IPS-18a (cell line): ENCODE measurements around the gene OPRD1.

ENCODE experiments used
- H3K27ac ChIP-seq: one replicate; pipeline ENCODE4 v1.5.1; 2013; ENCODE audit warnings: low read length
- H3K27me3 ChIP-seq: one replicate; pipeline ENCODE4 v1.6.1; 2013; ENCODE audit warnings: mild to moderate bottlenecking, low read length; ENCODE audit not compliant: control insufficient read depth, insufficient read depth
- H3K36me3 ChIP-seq: one replicate; pipeline ENCODE4 v1.6.1; 2013; ENCODE audit warnings: low read depth, low read length; ENCODE audit not compliant: control insufficient read depth
- H3K4me1 ChIP-seq: one replicate; pipeline ENCODE4 v1.6.1; 2013; ENCODE audit warnings: low read depth, low read length; ENCODE audit not compliant: control insufficient read depth
- H3K4me3 ChIP-seq: one replicate; pipeline ENCODE4 v1.5.1; 2013; ENCODE audit warnings: low read length
- H3K9ac ChIP-seq: one replicate; pipeline ENCODE4 v1.6.1; 2013; ENCODE audit warnings: mild to moderate bottlenecking, low read length, moderate library complexity
- H3K9me3 ChIP-seq: one replicate; pipeline ENCODE4 v1.6.1; 2013; ENCODE audit warnings: low read depth, low read length; ENCODE audit not compliant: control insufficient read depth

The OPRD1 gene

DNA sequence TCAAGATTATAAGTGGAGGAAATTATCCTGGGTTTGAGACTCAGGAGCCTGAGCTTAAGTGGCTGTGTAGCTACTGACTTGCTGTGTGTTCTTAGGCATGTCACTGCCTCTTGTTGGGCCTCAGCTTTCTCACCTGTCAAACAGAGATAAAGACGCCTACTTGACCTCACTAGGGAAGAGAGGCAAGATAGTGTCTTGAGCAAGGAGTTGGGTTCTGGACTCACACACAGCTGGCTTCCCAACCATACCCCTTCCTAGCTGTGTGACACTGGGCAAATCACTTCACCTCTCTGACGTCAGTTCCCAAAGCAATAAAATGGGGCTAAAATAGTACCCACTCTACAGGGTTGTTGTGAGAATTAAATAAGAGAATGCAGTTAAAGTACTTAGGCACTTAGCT lies 90.8 kb downstream of the OPRD1 start:
- Histone ChIP-seq H3K9me3 (no peaks in the 10 kb centered on the region), H3K27me3 (no peaks in the 10 kb centered on the region), H3K36me3 (no peaks in the 10 kb centered on the region), H3K9ac (no peak overlapping the region), H3K4me1 (no peaks in the 10 kb centered on the region), H3K27ac (no peak overlapping the region), H3K4me3 (no peak overlapping the region)

DNA sequence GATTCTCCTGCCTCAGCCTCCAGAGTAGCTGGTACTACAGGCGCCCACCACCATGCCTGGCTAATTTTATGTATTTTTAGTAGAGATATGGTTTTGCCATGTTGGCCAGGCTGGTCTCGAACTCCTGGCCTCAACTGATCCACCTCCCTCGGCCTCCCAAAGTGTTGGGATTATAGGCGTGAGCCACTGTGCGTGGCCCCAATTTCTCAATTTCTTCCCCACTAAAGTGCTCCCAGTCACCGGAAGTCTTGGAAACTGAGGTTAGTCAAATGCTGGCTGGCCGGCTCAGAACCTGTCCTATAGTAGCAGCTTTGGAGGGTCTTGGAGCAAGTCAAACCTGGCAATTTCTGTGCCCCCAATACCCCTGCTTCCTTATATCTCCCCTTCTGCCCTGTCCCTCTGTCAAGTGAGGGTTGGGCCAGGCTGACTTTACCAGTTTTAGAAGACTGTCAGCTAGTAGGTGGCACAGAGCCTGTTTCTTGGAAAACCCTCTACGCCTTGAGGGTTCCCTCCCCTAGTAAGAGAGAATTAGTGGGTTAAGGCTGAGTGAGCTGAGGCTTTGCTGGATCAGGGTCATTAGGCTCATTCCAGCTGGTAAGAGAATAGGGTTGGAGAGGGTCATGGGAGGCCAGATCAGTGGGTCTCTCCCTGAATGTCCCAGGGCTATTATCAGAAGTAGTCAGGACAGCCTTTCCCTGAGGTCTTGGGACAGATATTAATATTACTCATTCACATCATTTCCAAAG lies 94.1 kb downstream of the OPRD1 start:
- Histone ChIP-seq H3K9me3 (no peaks in the 10 kb centered on the region), H3K4me3 (no peak overlapping the region), H3K27ac (no peak overlapping the region), H3K9ac (no peak overlapping the region), H3K4me1 (no peaks in the 10 kb centered on the region), H3K27me3 (no peaks in the 10 kb centered on the region), H3K36me3 (no peaks in the 10 kb centered on the region)

DNA sequence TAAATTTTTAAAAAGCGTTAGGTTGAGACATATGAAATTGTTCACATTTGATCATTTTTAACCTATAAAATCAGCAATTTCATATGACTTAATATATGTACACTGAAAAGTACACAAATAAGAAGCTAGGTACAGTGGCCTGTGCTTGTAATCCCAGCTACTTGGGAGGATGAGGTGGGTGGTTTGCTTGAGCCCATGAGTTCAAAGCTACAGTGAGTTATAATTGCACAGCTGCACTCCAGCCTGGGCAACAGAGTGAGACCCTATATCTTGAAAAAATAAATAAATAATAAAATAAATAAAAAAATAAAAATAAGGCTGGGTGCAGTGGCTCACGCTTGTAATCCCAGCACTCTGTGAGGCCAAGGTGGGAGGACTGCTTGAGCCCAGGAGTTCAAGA lies 97.2 kb downstream of the OPRD1 start:
- Histone ChIP-seq H3K9ac (no peak overlapping the region), H3K27me3 (no peaks in the 10 kb centered on the region), H3K4me3 (no peak overlapping the region), H3K36me3 (no peaks in the 10 kb centered on the region), H3K27ac (no peak overlapping the region), H3K4me1 (peaks cover 7% of the 10 kb centered on the region), H3K9me3 (no peaks in the 10 kb centered on the region)

DNA sequence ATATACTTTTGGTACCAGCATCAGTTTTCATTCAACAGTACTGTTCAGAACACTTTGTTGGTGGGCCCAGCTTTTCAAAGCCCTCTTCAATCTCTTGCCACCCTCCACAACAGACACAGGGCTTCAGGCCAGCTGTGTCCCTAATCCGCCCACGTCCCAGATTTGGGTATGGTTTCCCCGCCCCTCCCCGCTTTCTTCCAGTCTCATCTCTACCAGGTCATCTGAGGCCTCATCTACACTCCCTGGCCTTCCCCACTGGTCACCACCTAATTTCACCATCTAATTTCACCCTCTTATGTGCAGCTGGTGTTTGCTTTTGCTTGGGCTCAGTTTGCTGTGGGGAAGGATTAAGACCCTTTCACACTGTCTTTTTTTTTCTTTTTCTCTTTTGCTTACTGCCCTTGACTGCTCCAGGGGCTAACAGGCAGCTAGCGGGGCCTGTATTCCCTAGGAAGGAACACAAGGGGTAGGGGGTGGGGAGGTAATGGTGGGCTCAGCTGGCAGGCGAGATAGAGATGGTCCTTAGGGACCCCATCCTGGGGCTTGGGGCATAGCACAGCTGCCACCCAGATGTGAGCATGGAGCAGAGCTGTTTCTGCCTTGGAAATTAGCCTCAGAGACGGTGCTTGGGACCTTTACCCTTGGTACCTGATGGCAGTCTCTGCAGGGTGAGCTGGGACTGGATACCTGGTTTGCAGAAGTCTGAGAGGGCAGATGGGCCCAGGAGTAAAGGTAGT lies 98.6 kb downstream of the OPRD1 start:
- Histone ChIP-seq H3K36me3 (no peaks in the 10 kb centered on the region), H3K4me1 (peaks cover 8% of the 10 kb centered on the region), H3K4me3 (no peak overlapping the region), H3K9ac (no peak overlapping the region), H3K27me3 (no peaks in the 10 kb centered on the region), H3K27ac (no peak overlapping the region), H3K9me3 (no peaks in the 10 kb centered on the region)

DNA sequence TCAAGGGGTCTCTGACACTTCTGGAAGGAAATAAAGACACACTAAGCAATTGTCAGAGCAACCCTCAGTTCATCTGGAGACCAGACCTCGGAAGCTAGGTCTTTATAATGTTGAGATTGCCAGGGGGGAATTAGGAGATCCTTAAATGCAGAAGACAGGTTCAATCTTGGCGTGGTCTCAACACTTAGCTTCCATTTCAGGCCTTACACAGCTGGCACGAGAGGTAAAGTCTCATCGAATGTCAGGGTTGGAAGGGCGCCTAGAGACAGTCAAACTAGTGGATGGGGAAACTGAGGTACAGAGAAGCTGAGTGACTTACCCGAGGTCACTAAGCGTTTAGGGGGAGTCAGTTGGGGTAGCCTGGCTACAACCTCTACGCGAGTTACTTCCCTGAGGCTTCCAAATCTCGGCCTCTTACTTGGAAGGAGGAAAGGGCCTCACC lies 101.8 kb downstream of the OPRD1 start:
- Histone ChIP-seq H3K27me3 (no peaks in the 10 kb centered on the region), H3K4me3 (peak overlapping the region; percentile 66), H3K9me3 (no peaks in the 10 kb centered on the region), H3K4me1 (peaks cover 12% of the 10 kb centered on the region), H3K9ac (peak overlapping the region; percentile 75), H3K36me3 (no peaks in the 10 kb centered on the region), H3K27ac (peak overlapping the region; percentile 39)

DNA sequence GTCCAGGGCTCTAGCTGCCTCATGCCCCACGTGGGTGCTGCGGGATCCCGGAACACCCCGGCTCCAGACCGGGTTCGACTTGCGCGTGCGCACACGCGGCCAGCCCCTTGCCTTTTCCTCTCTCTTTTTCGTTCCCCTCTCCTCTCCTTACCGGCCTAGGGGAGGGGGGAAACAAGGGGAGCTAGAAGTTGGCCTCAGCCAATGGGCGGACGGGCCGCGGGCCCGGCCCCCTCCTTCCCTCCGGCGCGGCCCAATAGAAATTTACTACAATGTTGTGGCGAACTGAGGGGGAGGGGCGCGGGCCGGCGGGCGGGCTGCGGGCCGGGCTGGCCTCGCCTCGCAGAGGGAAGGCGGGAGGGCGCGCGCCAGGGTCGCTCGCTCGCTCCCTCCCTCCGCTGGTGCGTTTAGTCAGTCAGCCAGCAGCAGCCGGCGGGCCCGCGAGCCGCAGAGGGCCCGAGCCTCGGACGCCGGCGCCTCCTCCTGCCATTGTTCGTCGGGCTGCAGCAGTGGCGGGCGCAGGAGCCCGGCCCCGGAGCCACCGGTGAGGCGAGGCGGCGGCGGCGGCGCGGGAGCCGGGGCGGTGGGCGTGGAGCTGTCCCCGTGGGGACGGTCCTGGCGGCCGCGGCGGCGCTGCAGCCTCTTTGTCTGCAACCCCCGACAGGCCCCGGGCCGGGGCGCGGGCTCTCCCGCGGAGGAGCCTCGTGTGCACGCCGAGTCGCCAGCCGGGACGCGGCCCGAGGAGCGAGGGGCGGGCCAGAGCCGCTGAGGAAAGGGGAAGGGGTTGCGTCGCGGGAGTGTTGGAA lies 102.5 kb downstream of the OPRD1 start, which contains the start of gene EPB41:
EPB41 (plus strand) TSS at position 342 of the 803 bp plus-strand sequence. CDS start 72,869 bp downstream, outside the sequence.
- Histone ChIP-seq H3K36me3 (no peaks in the 10 kb centered on the region), H3K9ac (peak within 1 kb of the TSS; percentile 91), H3K9me3 (no peaks in the 10 kb centered on the region), H3K4me1 (peaks cover 12% of the 10 kb centered on the region), H3K27me3 (no peaks in the 10 kb centered on the region), H3K4me3 (peak within 1 kb of the TSS; percentile 92), H3K27ac (peak within 1 kb of the TSS; percentile 70)

DNA sequence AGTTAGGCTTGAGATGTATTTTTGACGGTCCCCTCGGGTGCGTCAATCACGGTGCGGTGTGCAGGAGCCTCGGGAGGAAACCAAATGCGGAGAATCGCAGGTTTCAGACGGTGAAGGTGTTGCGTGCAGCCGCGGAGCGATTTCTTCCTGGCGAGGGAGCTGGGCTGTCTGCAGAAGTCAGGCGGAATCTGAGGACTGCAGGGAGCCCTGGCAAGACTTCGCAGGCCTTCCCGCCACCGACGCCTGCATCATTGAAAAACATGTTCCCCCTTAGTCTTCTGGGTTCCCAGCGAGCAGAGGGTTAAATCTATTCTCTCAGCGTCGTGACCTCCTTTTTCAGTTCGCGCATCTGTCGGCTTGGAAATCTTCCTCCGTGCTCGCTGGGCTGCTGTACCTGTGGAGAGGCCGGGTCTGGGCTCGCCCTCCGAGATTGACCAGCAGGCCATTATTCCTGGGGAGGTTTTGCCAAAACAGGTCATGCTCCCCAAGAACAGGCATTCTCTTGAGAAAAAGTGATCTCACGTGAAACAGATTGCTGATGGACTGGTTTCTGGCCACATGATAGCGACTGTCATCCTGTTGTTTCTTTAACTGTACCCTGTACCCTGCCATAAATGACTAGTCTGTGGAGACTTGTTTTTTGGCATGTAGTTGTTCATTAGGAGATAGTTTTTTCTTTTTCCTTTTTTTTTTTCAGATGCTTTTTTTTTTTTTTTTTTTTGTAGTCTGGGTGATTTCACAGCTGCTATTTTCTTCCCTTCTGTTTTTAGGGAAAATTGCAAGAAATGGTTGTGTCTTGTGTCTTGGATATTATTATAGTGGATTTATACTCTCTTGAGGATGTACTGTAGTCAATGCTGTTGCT lies 103.3 kb downstream of the OPRD1 start:
- H3K9ac ChIP-seq: peak overlapping the region; percentile 91
- no peaks in the 10 kb centered on the region for H3K36me3 ChIP-seq
- H3K4me3 ChIP-seq: peak overlapping the region; percentile 92
- peak overlapping the region; percentile 70 for H3K27ac ChIP-seq
- H3K27me3 ChIP-seq: no peaks in the 10 kb centered on the region
- H3K4me1 ChIP-seq: peaks cover 12% of the 10 kb centered on the region
- H3K9me3 ChIP-seq: no peaks in the 10 kb centered on the region

DNA sequence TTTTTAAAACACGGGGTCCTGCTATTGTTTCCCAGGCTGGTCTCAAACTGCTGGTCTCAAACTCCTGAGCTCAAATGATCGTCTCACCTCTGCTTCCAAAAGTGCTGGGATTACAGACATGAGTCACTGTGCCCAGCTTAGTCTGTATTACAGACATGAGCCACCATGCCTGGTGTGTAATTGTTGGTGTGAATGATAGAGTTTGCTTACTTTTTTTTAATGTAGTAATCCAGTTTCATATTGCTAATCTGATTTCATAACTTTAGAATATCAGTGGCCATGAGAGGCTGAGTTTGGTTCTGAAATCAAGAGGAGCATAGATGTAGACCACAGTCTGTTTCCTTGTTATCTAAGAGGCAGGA lies 105.8 kb downstream of the OPRD1 start:
- no peak overlapping the region for H3K9ac ChIP-seq
- H3K27me3 ChIP-seq: no peaks in the 10 kb centered on the region
- peaks cover 12% of the 10 kb centered on the region for H3K4me1 ChIP-seq
- no peak overlapping the region for H3K4me3 ChIP-seq
- no peaks in the 10 kb centered on the region for H3K36me3 ChIP-seq
- H3K27ac ChIP-seq: no peak overlapping the region
- no peaks in the 10 kb centered on the region for H3K9me3 ChIP-seq
